Type B pancreatic cell (in vitro differentiated cells): Measurements from ENCODE around the gene GUCY1B1. TPM values are rescaled to one million over a fixed set of nuclear protein-coding genes. Genes with fewer than 3 reads are reported as not detected.
A peak's percentile ranks its signal among the peaks of the same experiment; 100 is the strongest.

ENCODE experiments used
- DNase-seq: peaks from one replicate; pipeline ENCODE4 v3.0.0; 2021; ENCODE audit warnings: mixed read lengths; ENCODE audit not compliant: unreplicated experiment; ENCODE audit errors: extremely low spot score
- H3K27ac Mint-ChIP-seq: 2 replicates; pipeline ENCODE4 v1.8.0; 2021; ENCODE audit warnings: mild to moderate bottlenecking, mixed read lengths
- H3K27me3 Mint-ChIP-seq: 2 replicates; pipeline ENCODE4 v1.8.0; 2021; ENCODE audit warnings: mixed read lengths
- H3K36me3 Mint-ChIP-seq: 2 replicates; pipeline ENCODE4 v1.8.0; 2021; ENCODE audit warnings: mixed read lengths
- H3K4me1 Mint-ChIP-seq: one replicate; pipeline ENCODE4 v1.8.0; 2021; ENCODE audit warnings: mixed read lengths; ENCODE audit not compliant: unreplicated experiment
- H3K4me3 Mint-ChIP-seq: 2 replicates; pipeline ENCODE4 v1.8.0; 2021; ENCODE audit warnings: mild to moderate bottlenecking, mixed read lengths
- H3K9me3 Mint-ChIP-seq: 2 replicates; pipeline ENCODE4 v1.8.0; 2021; ENCODE audit warnings: mixed read lengths
- CTCF ChIP-seq: fragments of 200-600 bp; sonication (generic); conservative IDR thresholded peaks from 2 replicates; pipeline ENCODE4 v1.5.0; 2021; ENCODE audit warnings: antibody characterized with exemption, mild to moderate bottlenecking
- total RNA-seq: library from RNA; stranded (reverse); gene quantifications from 2 replicates; pipeline ENCODE4 v1.2.1, GENCODE V29; 2021; ENCODE audit warnings: low replicate concordance

GUCY1B1 gene
- total RNA-seq, 1 donor from 2014 or later = 6.6 TPM

DNA sequence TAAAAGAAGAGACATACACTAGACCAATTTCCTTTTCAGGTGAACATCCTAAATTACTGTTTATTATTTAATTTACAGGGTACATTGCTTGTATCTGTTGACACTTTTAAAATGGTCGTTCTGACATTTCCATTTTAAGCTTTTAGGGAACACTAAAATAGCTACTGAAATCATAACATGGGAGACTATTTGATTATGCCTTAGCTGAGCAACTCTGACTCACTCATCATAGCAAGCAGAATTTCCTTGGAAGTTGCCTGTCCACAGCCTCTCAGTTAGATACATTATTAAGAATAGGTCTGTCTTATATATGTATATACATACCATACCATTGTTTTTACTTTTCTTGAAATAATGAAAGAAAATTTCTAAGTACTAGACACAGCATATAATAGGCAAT is 22.0 kb downstream of the GUCY1B1 start:
- TF ChIP-seq CTCF = no peak
- Mint-ChIP-seq H3K27me3 (no peaks in the 10 kb centered on the region), H3K9me3 (peaks cover 4% of the 10 kb centered on the region), H3K4me3 (no peak overlapping the region), H3K4me1 (no peaks in the 10 kb centered on the region), H3K27ac (no peak overlapping the region), H3K36me3 (no peaks in the 10 kb centered on the region)
- no peak for DNase-seq

DNA sequence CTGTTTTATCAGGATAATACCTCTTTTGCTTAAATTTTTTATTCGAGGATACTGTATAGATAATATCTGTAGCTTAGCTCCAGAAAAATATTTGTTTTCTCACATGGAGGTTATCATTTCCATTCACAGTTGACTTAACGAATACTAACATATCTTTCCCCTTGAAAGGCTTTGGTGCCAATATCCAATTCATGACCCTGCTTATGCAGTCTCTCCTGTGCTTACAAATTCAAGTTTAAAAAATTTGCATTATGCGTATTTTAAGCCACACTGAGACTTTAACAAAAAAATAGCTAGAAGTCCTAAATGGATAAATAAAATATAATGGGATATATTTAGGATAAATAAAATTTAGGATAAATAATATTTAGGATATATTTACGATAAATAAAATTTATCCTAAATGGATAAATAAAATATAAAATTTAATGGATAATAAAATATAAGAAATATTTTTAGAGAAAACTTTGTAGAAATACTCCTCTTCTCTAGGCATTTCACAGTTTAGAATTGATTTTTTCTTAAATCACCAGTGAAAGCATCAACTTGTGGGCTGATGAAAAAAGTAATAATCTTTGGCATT is 22.5 kb downstream of the GUCY1B1 start:
- Mint-ChIP-seq H3K9me3 (peaks cover 4% of the 10 kb centered on the region), H3K27ac (no peak overlapping the region), H3K27me3 (no peaks in the 10 kb centered on the region), H3K4me3 (no peak overlapping the region), H3K36me3 (no peaks in the 10 kb centered on the region), H3K4me1 (no peaks in the 10 kb centered on the region)
- no peak for TF ChIP-seq CTCF
- DNase-seq = no peak

DNA sequence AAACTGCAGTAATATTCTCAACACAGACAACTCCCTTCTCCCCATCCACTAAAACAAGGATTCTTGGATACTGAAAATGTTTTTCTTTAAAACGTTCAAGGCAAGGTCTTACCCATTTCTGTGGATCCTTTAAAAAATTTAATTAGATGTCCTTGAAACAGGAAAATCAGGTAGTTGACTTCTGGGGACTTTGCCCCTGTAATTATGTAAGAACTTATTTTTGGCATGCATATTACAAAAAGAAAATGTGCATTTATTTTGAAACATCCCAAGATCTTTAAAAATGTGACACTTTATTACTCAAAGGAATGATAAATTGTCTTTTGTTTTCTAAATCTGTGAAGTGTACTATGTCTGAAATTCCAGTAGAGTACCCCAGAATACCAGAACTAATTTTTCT is 25.8 kb downstream of the GUCY1B1 start:
- Mint-ChIP-seq H3K27ac (no peak overlapping the region), H3K4me3 (no peak overlapping the region)

GRCh38 chr4:155785828-155786227 is 27.0 kb downstream of the GUCY1B1 start:
- peaks cover 8% of the 10 kb centered on the region for H3K9me3 Mint-ChIP-seq
- H3K36me3 Mint-ChIP-seq = peaks cover 4% of the 10 kb centered on the region

More for the DNA sequence above, 25.8 kb downstream of the GUCY1B1 start:
- Mint-ChIP-seq H3K9me3 (peaks cover 8% of the 10 kb centered on the region), H3K36me3 (peaks cover 4% of the 10 kb centered on the region), H3K4me1 (peaks cover 6% of the 10 kb centered on the region), H3K27me3 (no peaks in the 10 kb centered on the region)
- no peak for TF ChIP-seq CTCF
- DNase-seq = no peak

DNA sequence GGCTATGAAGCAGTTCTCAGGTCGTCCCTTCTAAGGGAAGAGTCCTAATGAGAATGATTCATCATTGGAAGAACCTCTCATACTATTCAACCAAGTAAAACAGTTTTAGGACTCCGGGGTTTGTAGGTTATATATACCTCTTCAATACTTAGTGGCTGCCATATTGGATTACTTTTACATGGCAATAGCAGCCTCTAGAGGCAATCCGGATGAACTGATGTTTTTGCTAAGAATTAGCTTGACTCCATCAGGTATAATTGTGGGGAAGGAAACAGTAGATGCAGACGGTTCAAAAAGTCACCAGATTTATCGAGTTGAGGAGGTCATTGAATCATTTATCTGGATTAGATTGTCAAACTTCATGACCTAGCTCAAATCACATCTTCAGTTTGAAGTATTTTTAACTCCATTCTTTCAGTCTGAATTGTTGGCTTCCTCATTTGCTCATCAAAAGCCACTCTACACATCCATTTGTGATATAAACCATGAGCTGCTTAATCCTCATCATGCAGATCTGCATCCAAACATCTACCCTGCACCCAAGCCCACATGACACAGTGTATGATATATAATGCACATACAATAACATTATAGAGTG is 28.4 kb downstream of the GUCY1B1 start:
- Mint-ChIP-seq H3K4me3 (no peak overlapping the region), H3K36me3 (peaks cover 4% of the 10 kb centered on the region), H3K9me3 (peaks cover 8% of the 10 kb centered on the region), H3K27ac (no peak overlapping the region), H3K4me1 (peaks cover 6% of the 10 kb centered on the region), H3K27me3 (no peaks in the 10 kb centered on the region)
- TF ChIP-seq CTCF = peak; percentile 81
- DNase-seq = no peak

More at GRCh38 chr4:155785828-155786227, 27.0 kb downstream of the GUCY1B1 start:
- DNase-seq = no peak
- TF ChIP-seq CTCF = no peak
- H3K27ac Mint-ChIP-seq = no peak overlapping the region
- no peak overlapping the region for H3K4me3 Mint-ChIP-seq
- H3K27me3 Mint-ChIP-seq = no peaks in the 10 kb centered on the region
- peaks cover 6% of the 10 kb centered on the region for H3K4me1 Mint-ChIP-seq
